Measurements from ENCODE around the gene GNG10. TPM values are rescaled to one million over a fixed set of nuclear protein-coding genes. Genes with fewer than 3 reads are reported as not detected.

Gene GNG10
- total RNA-seq, 2 experiments from 2014 or later, result 8.3 to 10.4 TPM

DNA sequence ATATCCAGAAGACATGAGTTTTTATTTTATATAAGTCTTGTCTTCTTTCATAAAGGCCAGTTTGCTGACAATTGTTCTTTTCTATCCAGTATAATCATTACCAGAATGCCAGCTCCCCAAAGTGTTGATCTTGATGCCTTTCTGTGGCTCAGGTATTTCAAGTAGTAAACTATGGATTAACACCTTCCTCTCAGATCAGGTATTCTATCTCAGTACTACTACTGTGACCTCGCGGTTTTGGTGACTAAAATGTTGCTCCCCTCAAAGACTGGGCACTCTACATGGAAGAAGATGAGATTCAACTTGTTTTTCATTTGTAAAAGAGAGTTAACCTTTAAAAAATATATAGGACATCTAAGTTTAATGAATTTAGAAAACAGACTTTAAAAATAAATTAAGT is 58.1 kb downstream of the GNG10 start:
- no peaks in the 10 kb centered on the region for H3K9me2 ChIP-seq (ENCODE audit: insufficient read depth, low read length)

More for the DNA sequence above, 58.1 kb downstream of the GNG10 start:
- Histone ChIP-seq H3K4me3 (ENCODE audit: low read depth, low read length, poor library complexity, severe bottlenecking) (no peak overlapping the region), H3K36me3 (ENCODE audit: insufficient read depth, low read length) (no peaks in the 10 kb centered on the region), H3K4me1 (ENCODE audit: insufficient read depth, low read length, poor library complexity, severe bottlenecking) (no peaks in the 10 kb centered on the region), H3K9me3 (ENCODE audit: low read length) (no peaks in the 10 kb centered on the region), H3K4me2 (ENCODE audit: low read length) (no peak overlapping the region), H3K79me2 (ENCODE audit: insufficient read depth, low read depth, low read length) (no peaks in the 10 kb centered on the region), H3K27ac (ENCODE audit: low read depth, low read length, poor library complexity, severe bottlenecking) (no peak overlapping the region), H2AFZ (ENCODE audit: low read length) (no peak overlapping the region), H4K20me1 (ENCODE audit: insufficient read depth, low read length) (no peaks in the 10 kb centered on the region)
- CTCF ChIA-PET (ENCODE audit: unreplicated experiment), result no interaction called here
- intact Hi-C loops (cut with micrococcal nuclease; ENCODE audit: unreplicated experiment), result no loop called here
- no TSS peak for BruUV-seq (replicated peaks)
- DNase-seq (ENCODE audit: low spot score), result no peak
- POLR2A ChIA-PET, result interaction anchor here (1.1 kb wide), 1 partner anchor 59 kb away, joined by 3 read pairs; no protein-coding TSS in a partner anchor
- no peak for TF ChIP-seq EZH2phosphoT487 (IDR thresholded peaks at IDR 0.05; ENCODE audit: borderline replicate concordance, low read depth, low read length)
- TF ChIP-seq, protein P1, sequence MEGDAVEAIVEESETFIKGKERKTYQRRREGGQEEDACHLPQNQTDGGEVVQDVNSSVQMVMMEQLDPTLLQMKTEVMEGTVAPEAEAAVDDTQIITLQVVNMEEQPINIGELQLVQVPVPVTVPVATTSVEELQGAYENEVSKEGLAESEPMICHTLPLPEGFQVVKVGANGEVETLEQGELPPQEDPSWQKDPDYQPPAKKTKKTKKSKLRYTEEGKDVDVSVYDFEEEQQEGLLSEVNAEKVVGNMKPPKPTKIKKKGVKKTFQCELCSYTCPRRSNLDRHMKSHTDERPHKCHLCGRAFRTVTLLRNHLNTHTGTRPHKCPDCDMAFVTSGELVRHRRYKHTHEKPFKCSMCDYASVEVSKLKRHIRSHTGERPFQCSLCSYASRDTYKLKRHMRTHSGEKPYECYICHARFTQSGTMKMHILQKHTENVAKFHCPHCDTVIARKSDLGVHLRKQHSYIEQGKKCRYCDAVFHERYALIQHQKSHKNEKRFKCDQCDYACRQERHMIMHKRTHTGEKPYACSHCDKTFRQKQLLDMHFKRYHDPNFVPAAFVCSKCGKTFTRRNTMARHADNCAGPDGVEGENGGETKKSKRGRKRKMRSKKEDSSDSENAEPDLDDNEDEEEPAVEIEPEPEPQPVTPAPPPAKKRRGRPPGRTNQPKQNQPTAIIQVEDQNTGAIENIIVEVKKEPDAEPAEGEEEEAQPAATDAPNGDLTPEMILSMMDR (conservative IDR thresholded peaks at IDR 0.05; ENCODE audit: low read length), result no peak

Other genes starting within 250 kb of the GNG10 start
- 41.0 and 47.3 TPM in 2 replicates for gene ECPAS, start 177.2 kb upstream of the GNG10 start, total RNA-seq (2014; rRNA removed; shearing (Covaris generic))
- gene ECPAS, start 177.2 kb upstream of the GNG10 start, total RNA-seq (2022), result 63.2 and 64.2 TPM in 2 replicates
- gene ZNF483, start 136.4 kb upstream of the GNG10 start, total RNA-seq (2014; rRNA removed; shearing (Covaris generic)), result 0.06 and 0.23 TPM in 2 replicates
- 3.2 and 5.0 TPM in 2 replicates for gene ZNF483, start 136.4 kb upstream of the GNG10 start, total RNA-seq (2022)
- not detected in 2 replicates for gene PTGR1, start 62.0 kb upstream of the GNG10 start, total RNA-seq (2014; rRNA removed; shearing (Covaris generic))
- not detected in 2 replicates for gene PTGR1, start 62.0 kb upstream of the GNG10 start, total RNA-seq (2022)
- 4.9 and 5.8 TPM in 2 replicates for gene DNAJC25, start 30.3 kb upstream of the GNG10 start, total RNA-seq (2014; rRNA removed; shearing (Covaris generic))
- 6.5 and 7.0 TPM in 2 replicates for gene DNAJC25, start 30.3 kb upstream of the GNG10 start, total RNA-seq (2022)
- not detected in 2 replicates for gene SHOC1, start 133.3 kb downstream of the GNG10 start, total RNA-seq (2014; rRNA removed; shearing (Covaris generic))
- not detected in 2 replicates for gene SHOC1, start 133.3 kb downstream of the GNG10 start, total RNA-seq (2022)
- 12.0 and 14.7 TPM in 2 replicates for gene UGCG, start 235.2 kb downstream of the GNG10 start, total RNA-seq (2014; rRNA removed; shearing (Covaris generic))
- 12.9 and 16.5 TPM in 2 replicates for gene UGCG, start 235.2 kb downstream of the GNG10 start, total RNA-seq (2022)